EH (cell line): ENCODE results near the gene BAK1.

ENCODE experiments used
- DNase-seq: peaks from one replicate; pipeline ENCODE4 v3.0.0-alpha.2; 2015; ENCODE audit warnings: low read depth

BAK1 gene

DNA sequence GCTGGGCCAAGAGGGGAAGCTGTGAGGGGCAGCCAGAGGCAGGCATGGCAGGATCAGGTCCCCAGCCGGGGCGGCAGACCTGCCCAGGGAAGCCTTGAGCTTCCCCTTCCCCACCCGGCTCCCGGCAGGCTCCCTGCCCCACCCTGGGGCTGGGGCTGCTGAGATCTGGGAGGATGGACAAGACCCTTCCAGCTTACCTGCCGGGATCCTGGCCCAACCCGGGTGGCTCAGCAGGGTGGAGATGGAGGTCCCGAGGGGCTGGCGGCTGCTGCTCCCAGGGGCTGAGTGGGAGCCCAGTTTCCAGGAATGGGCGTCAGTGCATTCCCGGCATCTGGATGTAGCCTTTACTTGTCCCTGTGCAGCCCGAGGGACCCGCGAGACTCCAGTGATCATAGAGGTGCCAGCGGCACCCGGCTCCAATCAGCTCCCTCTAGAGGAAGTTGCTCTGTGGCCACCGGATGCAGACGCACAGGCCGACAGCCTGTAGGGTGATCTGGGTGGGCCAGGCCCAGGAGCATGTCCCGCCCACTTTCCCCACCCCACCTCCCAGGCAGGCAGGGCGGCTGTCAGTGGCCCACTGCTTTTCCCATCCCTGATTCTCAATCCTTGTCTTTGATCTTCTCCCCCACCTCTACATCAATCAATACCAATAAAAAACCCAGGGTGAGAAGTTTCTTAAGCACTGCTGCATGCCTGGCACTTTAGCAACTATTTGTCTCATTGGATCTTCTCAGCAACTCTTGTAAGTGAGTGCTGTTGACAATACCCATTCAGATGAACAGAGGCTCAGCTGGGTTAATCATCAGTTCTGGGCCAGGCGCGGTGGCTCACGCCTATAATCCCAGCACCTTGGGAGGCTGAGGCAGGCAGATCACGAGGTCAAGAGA lies at the start of gene BAK1:
Gene BAK1, minus strand, starts transcription at position 449 of the 887 bp plus-strand sequence. CDS start 2,672 bp downstream, outside the sequence.
- peak; percentile 94 for DNase-seq

DNA sequence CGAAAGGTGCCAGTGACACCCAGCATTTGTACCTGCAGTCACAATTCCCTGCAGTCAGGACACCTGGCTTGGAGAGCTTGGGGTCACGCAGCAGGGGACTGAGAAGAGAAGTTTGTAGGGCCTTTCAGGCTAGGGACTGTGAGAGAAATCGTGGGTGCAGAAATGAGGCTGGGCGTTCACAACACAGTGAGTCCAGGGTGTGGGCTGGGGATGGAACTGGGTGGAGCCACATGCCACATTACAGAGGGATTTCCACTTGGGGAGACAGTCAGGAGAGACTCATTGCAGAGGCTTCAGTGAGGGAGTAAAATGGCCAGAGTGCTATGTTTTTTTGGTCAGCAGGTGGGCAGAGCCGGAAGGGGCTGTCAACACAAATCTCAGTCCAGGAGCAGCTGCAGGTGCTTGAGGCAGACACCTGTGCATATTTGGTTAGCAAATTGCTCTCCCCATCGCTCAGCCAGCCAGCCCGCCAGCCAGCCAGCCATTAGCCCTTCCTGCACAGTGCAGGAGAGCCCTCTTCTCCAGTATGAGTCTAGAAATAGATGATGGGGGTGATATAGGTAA lies 48.4 kb upstream of the BAK1 start:
- no peak for DNase-seq

DNA sequence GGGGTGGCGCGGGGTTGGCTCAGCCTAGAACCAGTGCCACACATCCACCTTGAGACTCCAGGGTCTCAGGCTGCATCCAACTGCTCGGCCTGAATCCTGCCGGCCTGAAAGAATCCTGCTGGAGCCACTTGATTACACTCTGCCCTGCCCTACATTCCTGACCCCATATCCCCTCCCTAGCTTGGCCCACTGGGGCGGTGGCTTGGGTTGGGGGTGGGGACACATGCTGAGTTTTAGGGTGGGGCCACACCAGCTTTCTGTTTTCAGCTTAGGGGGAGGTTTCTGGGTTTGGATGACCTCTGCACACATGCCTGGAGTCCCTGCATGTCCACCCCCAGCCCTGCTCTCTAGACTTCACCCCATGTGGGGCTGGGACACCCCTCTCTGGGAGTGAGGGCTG lies 47.8 kb upstream of the BAK1 start:
- DNase-seq = no peak

GRCh38 chr6:33624856-33625255 lies 44.8 kb upstream of the BAK1 start:
- no peak for DNase-seq

GRCh38 chr6:33623895-33624381 lies 43.9 kb upstream of the BAK1 start:
- DNase-seq = no peak

- DNase-seq = peak; percentile 46
Measured at GRCh38 chr6:33622456-33623431, 42.7 kb upstream of the BAK1 start.

- peak; percentile 52 for DNase-seq
Measured at GRCh38 chr6:33621711-33622388, 41.8 kb upstream of the BAK1 start.

DNA sequence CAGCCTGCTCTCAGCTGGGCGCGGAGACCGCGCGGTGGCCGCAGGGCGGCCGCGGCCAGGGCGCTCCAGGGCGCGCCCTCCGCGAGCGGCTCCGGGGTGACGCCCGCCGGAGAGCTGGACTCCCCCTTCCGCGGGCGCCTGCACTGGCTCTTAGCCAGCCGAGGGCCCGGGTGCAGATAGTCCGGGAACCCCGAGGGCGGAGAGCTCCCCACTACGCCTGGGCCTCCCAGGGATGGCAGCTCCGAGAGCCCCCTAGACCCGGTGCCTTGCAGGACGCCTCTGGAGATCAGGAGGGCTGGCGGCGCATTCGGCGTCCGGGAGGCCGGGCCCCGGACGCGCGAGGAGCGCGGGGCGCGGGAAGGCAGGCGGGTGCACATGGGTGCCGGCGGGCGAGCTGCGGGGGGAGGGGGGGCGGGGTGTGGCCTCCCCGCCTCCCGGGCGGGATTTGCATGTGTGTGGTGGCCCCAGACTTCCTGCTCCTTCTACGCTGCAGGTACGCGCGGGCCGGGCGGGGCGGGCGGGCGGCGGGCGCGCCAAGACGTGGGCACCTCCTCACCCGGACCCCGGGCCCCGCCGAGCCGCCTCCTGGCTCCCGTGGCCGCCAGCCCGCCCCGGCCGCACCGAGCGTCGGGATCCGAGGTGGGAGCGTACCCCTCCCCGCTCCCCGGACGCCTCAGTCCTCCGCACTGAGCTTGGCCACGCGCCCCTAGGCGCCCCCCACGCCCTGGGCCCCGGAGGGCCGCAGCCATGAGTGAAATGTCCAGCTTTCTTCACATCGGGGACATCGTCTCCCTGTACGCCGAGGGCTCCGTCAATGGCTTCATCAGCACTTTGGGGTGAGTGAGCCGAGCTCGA lies 41.0 kb upstream of the BAK1 start, which contains the start of gene ITPR3:
Gene ITPR3, plus strand, starts transcription at position 467 of the 855 bp plus-strand sequence. Its CDS starts 281 bp downstream, at position 748.
- DNase-seq = peak; percentile 58

DNA sequence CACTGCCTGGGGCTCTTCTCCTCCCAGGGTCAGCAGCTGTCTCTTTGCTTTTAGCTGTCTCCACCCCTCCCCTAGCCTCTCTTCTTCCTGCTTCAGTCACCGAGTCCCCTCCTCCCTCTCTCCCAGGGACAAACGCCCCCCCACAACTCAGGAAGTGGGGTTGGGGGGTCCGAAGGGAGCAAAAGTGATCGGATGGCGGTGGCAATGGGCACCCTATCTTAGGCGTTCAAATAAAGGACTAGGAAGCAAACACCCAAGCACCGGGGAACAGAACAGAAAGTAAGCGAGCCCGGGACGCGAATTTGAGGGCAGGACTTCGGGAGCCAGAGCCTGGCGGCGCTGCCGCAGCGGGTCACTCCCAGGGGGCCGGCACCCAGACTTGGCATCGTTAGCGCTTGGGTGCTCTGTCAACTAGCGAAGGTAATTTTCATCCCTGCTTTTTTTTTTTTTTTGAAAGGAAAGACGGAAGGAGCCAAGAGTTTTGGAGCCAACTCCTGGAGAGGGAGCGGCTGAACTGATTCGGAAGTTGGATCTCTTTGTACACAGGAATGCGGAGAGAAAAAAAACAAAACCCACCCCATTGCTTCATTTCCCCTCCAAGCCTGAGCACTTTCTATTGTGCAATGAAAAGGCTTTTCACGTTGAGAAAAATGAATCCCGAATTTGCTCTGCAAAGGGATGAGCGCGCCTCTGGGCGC lies 40.2 kb upstream of the BAK1 start:
- peak; percentile 62 for DNase-seq

DNA sequence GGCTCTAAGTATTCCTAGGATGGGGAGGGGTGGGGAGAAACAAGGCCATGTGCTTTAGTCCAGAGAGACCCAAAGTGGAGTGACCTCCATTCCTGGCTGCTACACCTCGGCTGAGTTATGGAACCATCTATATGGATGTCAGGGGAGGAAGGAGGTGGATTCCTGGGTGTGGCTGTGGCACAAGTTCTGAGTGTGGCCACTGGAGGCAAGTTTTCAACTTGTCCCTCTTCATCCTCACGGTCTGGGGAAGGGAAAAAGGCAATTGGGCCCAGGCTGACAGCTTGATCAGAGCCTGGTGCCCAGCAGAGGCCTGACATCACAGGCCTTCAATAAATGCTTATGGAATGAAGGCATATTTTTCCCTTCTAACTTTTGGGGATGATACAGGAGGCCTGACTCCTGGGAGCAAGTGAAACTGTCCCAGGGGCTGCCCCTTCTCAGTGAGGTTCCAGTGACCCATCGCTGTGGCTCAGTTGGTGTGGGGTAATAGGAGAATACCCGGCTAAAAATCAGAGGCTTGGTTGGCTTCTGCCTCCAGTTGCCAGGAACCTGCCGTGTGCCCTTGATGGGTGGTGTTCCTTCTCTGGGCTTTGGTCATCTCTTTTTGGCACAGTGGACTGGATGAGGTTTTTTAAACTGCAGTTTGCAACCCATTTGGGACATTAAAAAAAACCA lies 39.2 kb upstream of the BAK1 start:
- no peak for DNase-seq

DNA sequence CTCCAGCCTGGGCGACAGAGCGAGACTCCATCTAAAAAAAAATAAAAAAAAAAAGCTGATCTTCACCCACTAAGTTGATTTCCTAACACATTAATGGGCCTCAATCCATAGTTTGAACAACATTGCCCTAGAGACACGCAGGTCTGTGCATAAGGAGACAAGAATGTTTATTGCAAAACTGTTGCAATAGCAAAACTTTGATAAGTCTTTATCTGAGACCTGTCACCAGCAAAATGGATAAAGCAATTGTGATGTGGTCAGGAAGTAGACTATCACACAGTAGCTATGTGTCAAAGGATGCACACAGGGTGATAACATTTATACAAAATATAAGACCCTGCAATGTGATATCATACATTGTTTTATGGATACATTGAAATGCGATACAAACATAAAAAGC lies 36.8 kb upstream of the BAK1 start:
- DNase-seq = no peak

GRCh38 chr6:33616113-33616512 lies 36.0 kb upstream of the BAK1 start:
- DNase-seq = no peak

- peak; percentile 82 for DNase-seq
Measured at GRCh38 chr6:33613795-33614168, 33.7 kb upstream of the BAK1 start.

- DNase-seq = peak; percentile 73
Measured at GRCh38 chr6:33613146-33613794, 33.2 kb upstream of the BAK1 start.

DNA sequence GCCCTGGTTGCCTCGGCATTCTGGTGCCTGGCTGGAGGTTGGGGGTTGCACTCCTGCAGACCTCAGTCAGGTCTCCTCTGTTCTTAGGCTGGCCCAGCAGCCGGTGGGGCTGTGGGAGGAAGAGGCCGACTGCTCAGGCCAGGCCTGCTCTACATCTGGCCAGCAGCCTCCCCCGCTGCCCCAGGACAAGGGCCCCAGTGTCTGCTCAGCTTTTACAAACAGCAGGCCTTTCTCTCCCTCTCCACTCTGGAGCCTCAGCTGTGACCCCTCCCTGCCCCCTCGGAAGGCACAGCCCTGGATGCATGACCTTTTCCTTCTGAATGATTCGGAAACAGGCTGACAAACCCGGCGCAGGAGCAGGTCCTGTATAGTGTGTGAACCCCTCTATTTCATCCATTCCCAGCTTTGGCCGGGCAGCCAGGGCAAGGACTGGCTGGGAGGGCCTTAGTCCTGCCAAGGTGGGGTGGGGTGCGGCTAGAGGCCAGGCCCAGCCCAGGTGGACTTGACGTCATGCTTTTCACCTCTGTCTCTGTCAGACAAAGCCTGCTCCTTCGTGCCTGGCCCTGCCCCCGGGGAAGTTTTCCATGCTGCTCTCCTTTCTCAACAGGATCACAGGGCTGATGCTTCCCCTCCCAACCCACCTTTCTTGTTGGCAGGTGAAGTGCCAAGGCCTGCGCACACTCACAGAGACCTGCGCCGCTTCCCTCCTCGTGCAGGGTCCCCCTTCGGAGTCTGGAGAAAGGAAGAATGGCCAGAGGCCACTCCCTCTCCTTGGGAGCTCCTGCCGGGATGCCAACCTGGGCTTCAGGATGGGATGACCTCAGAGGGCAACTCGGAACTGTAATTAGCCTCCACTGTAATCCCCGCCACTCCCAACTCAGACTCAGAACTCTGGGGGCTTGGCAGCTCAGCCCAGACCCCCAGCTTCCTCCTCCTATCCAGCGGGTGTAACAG lies 31.0 kb upstream of the BAK1 start:
- no peak for DNase-seq

GRCh38 chr6:33610067-33610466 lies 30.0 kb upstream of the BAK1 start:
- DNase-seq = peak; percentile 65

DNA sequence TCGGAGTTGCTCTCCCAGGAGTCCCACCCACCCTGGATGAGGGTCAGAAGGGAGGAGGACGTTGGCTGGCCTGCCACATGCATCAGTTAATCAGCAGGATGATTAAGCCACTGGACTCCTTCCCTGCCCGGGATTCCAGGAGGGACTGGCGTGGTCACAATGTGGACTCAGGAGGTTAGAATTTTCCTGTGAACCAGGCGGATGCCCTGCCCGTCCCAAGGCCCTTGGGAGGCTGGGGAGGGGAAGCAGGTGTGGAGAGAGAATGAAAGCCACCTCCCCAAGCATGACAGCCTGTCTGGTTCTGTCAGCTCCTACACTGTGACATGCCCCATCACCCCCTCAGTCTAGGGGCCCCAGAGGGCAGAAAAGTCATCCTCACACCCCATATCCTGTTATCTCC lies 29.5 kb upstream of the BAK1 start:
- DNase-seq = peak; percentile 87

DNA sequence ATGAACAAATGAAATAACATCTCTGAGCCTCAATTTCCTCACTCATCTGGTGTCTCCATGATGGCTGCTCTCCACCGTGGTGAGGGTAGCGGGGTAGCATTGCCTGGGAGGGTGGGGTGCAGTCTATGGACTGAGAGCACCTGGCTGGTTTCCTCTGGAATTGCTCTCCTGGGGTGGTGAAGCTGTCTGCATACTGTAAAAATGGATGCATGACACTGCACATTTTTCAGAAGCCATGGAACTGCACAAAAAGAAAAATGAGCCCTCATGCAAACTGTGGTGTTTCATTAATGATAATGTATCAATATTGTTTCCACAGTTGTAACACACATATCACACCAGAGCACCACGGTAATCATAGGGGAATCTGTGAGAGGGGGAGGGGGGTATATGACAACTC lies 28.9 kb upstream of the BAK1 start:
- DNase-seq = peak; percentile 30
